H9 (cell line): ENCODE measurements around the gene KANK4. TPM values are rescaled to one million over a fixed set of nuclear protein-coding genes. Genes with fewer than 3 reads are reported as not detected.

Source experiments
- DNase-seq: peaks from one replicate; pipeline ENCODE4 v3.0.0-alpha.2; 2017
- H2AFZ ChIP-seq: one replicate; pipeline ENCODE4 v1.6.1; 2013; ENCODE audit warnings: mild to moderate bottlenecking, low read length, control low read depth, moderate library complexity
- H2AK5ac ChIP-seq: 2 replicates; pipeline ENCODE4 v1.6.1; 2013; ENCODE audit warnings: low read length, control low read depth, mixed read lengths; ENCODE audit not compliant: insufficient read length
- H2BK120ac ChIP-seq: one replicate; pipeline ENCODE4 v1.6.1; 2013; ENCODE audit warnings: low read depth, mild to moderate bottlenecking, low read length, control low read depth, inconsistent platforms; ENCODE audit not compliant: poor library complexity, severe bottlenecking
- H2BK12ac ChIP-seq: 2 replicates; pipeline ENCODE4 v1.6.1; 2013; ENCODE audit warnings: low read length, control low read depth, mixed read lengths, low read depth; ENCODE audit not compliant: insufficient read length
- H2BK15ac ChIP-seq: 2 replicates; pipeline ENCODE4 v1.6.1; 2013; ENCODE audit warnings: low read depth, low read length, control low read depth
- H2BK20ac ChIP-seq: one replicate; pipeline ENCODE4 v1.6.1; 2013; ENCODE audit warnings: low read depth, mild to moderate bottlenecking, low read length, control low read depth, inconsistent platforms; ENCODE audit not compliant: poor library complexity, severe bottlenecking
- H2BK5ac ChIP-seq: 2 replicates; pipeline ENCODE4 v1.6.1; 2013; ENCODE audit warnings: low read length, control low read depth, mixed read lengths; ENCODE audit not compliant: insufficient read length
- H3K14ac ChIP-seq: 2 replicates; pipeline ENCODE4 v1.6.1; 2013; ENCODE audit warnings: low read length, control low read depth; ENCODE audit not compliant: insufficient read depth
- H3K18ac ChIP-seq: 2 replicates; pipeline ENCODE4 v1.6.1; 2013; ENCODE audit warnings: low read depth, mild to moderate bottlenecking, mixed read lengths, low read length, control low read depth; ENCODE audit not compliant: insufficient read length
- H3K23ac ChIP-seq: 2 replicates; pipeline ENCODE4 v1.6.1; 2013; ENCODE audit warnings: low read length, control low read depth, mixed read lengths, low read depth; ENCODE audit not compliant: insufficient read length
- H3K23me2 ChIP-seq: 2 replicates; pipeline ENCODE4 v1.6.1; 2013; ENCODE audit warnings: low read depth, mild to moderate bottlenecking, mixed read lengths, low read length, control low read depth; ENCODE audit not compliant: insufficient read length, poor library complexity, severe bottlenecking
- H3K27ac ChIP-seq: 2 replicates; pipeline ENCODE4 v1.5.1; 2013; ENCODE audit warnings: low read length, control low read depth, mixed read lengths, low read depth; ENCODE audit not compliant: insufficient read length
- H3K27me3 ChIP-seq: 2 replicates; pipeline ENCODE4 v1.6.1; 2013; ENCODE audit warnings: low read length, control low read depth, inconsistent platforms; ENCODE audit not compliant: insufficient read depth
- H3K4ac ChIP-seq: 2 replicates; pipeline ENCODE4 v1.6.1; 2013; ENCODE audit warnings: low read depth, mild to moderate bottlenecking, control low read depth, inconsistent platforms, low read length, moderate library complexity
- H3K4me1 ChIP-seq: 2 replicates; pipeline ENCODE4 v1.6.1; 2013; ENCODE audit warnings: low read length, control low read depth, inconsistent platforms; ENCODE audit not compliant: insufficient read depth
- H3K4me2 ChIP-seq: 2 replicates; pipeline ENCODE4 v1.6.1; 2013; ENCODE audit warnings: low read length, control low read depth, mixed read lengths; ENCODE audit not compliant: insufficient read length, insufficient read depth
- H3K56ac ChIP-seq: 2 replicates; pipeline ENCODE4 v1.6.1; 2013; ENCODE audit warnings: low read depth, mild to moderate bottlenecking, mixed read lengths, low read length, control low read depth; ENCODE audit not compliant: insufficient read length
- H3K79me1 ChIP-seq: 2 replicates; pipeline ENCODE4 v1.6.1; 2013; ENCODE audit warnings: low read depth, mild to moderate bottlenecking, moderate library complexity, low read length, control low read depth, inconsistent platforms; ENCODE audit not compliant: insufficient read depth, poor library complexity, severe bottlenecking
- H3K79me2 ChIP-seq: 2 replicates; pipeline ENCODE4 v1.6.1; 2013; ENCODE audit warnings: low read length, control low read depth, inconsistent platforms; ENCODE audit not compliant: insufficient read depth
- H3K9ac ChIP-seq: 2 replicates; pipeline ENCODE4 v1.6.1; 2013; ENCODE audit warnings: low read length, control low read depth, mixed read lengths; ENCODE audit not compliant: insufficient read length; ENCODE audit errors: extremely low read depth
- H3K9me3 ChIP-seq: one replicate; pipeline ENCODE4 v1.6.1; 2013; ENCODE audit warnings: low read depth, low read length, inconsistent platforms; ENCODE audit not compliant: control insufficient read depth
- H3T11ph ChIP-seq: one replicate; pipeline ENCODE4 v1.6.1; 2013; ENCODE audit warnings: mild to moderate bottlenecking, low read length, control low read depth, inconsistent platforms
- H4K20me1 ChIP-seq: one replicate; pipeline ENCODE4 v1.6.1; 2013; ENCODE audit not compliant: control insufficient read depth, insufficient read length, insufficient read depth
- H4K5ac ChIP-seq: 2 replicates; pipeline ENCODE4 v1.6.1; 2013; ENCODE audit warnings: low read depth, mild to moderate bottlenecking, mixed read lengths, low read length, control low read depth; ENCODE audit not compliant: insufficient read length
- H4K8ac ChIP-seq: replicated peaks from 2 replicates; pipeline ENCODE4 v1.6.1; 2013; ENCODE audit warnings: low read length, control low read depth, mixed read lengths, low read depth; ENCODE audit not compliant: insufficient read length
- H4K91ac ChIP-seq: 2 replicates; pipeline ENCODE4 v1.6.1; 2013; ENCODE audit warnings: low read depth, mild to moderate bottlenecking, moderate library complexity, mixed read lengths, low read length, control low read depth; ENCODE audit not compliant: insufficient read length
- H3K27ac Mint-ChIP-seq, 3 experiments: 2 replicates in 2 of 3; 3 replicates in 1 of 3; pipeline ENCODE4 v1.8.0; 2020 to 2021; ENCODE audit warnings: mixed read lengths in 3 of 3, mild to moderate bottlenecking in 1 of 3, moderate library complexity in 1 of 3
- H3K27me3 Mint-ChIP-seq: 2 replicates; pipeline ENCODE4 v1.8.0; 2021; ENCODE audit warnings: low read depth, mild to moderate bottlenecking, moderate library complexity, mixed read lengths
- H3K36me3 Mint-ChIP-seq, 3 experiments: 2 replicates in 2 of 3; 3 replicates in 1 of 3; pipeline ENCODE4 v1.8.0; 2020 to 2021; ENCODE audit warnings: low read depth in 3 of 3, mixed read lengths in 3 of 3; ENCODE audit not compliant: insufficient read depth in 1 of 3
- H3K4me1 Mint-ChIP-seq, 2 experiments: 2 replicates each; pipeline ENCODE4 v1.8.0; 2020; ENCODE audit warnings: mixed read lengths in 2 of 2
- H3K4me3 Mint-ChIP-seq, 2 experiments: 2 replicates in 1 of 2; 3 replicates in 1 of 2; pipeline ENCODE4 v1.8.0; 2020 to 2021; ENCODE audit warnings: mild to moderate bottlenecking in 2 of 2, mixed read lengths in 2 of 2, moderate library complexity in 1 of 2
- H3K9me3 Mint-ChIP-seq, 2 experiments: 2 replicates in 1 of 2; 3 replicates in 1 of 2; pipeline ENCODE4 v1.8.0; 2020; ENCODE audit warnings: mild to moderate bottlenecking in 2 of 2, mixed read lengths in 2 of 2, moderate library complexity in 1 of 2
- CTCF ChIP-seq: fragments of 200-600 bp; sonication (generic); conservative IDR thresholded peaks from 3 replicates; pipeline ENCODE4 v1.8.0; 2021; ENCODE audit warnings: antibody characterized with exemption, mild to moderate bottlenecking
- WGBS: extraction: QIAGEN DNeasy Blood & Tissue Kit; methylation state at CpG from one replicate; pipeline ENCODE4 v1.1.7; 2013; ENCODE audit warnings: missing lambda C conversion rate, low lambda C conversion rate, mixed read lengths; ENCODE audit not compliant: insufficient read length; ENCODE audit errors: extremely low coverage; 5-methylcytosine and 5-hydroxymethylcytosine counted together
- total RNA-seq: library from RNA; stranded (reverse); gene quantifications from 2 replicates; pipeline ENCODE4 v1.2.1, GENCODE V29; 2021

The KANK4 gene
- total RNA-seq, 1 experiment from 2014 or later, result 0.15 TPM

GRCh38 chr1:62280960-62281465 is 38.2 kb downstream of the KANK4 start:
- peaks cover 34 to 49% of the 10 kb centered on the region in 2 experiments for H3K4me1 Mint-ChIP-seq
- H3K79me2 ChIP-seq, result no peaks in the 10 kb centered on the region
- no peak for TF ChIP-seq CTCF
- no peak overlapping the region for H3K27ac Mint-ChIP-seq
- H3K4me3 Mint-ChIP-seq, result no peak overlapping the region; a peak in 1 of 5 replicates
- H3K4me2 ChIP-seq, result no peak overlapping the region
- no peak overlapping the region for H2AFZ ChIP-seq
- H4K20me1 ChIP-seq, result no peaks in the 10 kb centered on the region
- no peak overlapping the region for H2BK12ac ChIP-seq
- H3T11ph ChIP-seq, result no peak overlapping the region
- peaks cover 6% of the 10 kb centered on the region in 2 experiments for H3K9me3 Mint-ChIP-seq
- peaks cover 66% of the 10 kb centered on the region for H3K27me3 Mint-ChIP-seq
- H3K36me3 Mint-ChIP-seq, result 0 out of 7 replicates have a peak, but pooled peaks cover 0 to 1% (median 0%) of the 10 kb centered on the region in 3 experiments
- H3K23ac ChIP-seq, result no peak overlapping the region
- H4K8ac ChIP-seq, result no peak overlapping the region
- no peak overlapping the region for H3K14ac ChIP-seq
- no peak overlapping the region for H3K56ac ChIP-seq
- peaks cover 12% of the 10 kb centered on the region; the same call in 1 of the 2 replicates for H3K27me3 ChIP-seq
- H3K23me2 ChIP-seq, result no peaks in the 10 kb centered on the region
- no peak overlapping the region for H3K18ac ChIP-seq
- no peak overlapping the region for H3K4ac ChIP-seq
- no peaks in the 10 kb centered on the region for H3K79me1 ChIP-seq
- no peak overlapping the region for H4K91ac ChIP-seq
- no peak overlapping the region for H4K5ac ChIP-seq
- H2BK120ac ChIP-seq, result no peak overlapping the region
- H2BK15ac ChIP-seq, result no peak overlapping the region
- H3K4me1 ChIP-seq, result peaks cover 7% of the 10 kb centered on the region; the same call in 1 of the 2 replicates
- no peak overlapping the region for H2AK5ac ChIP-seq
- H2BK5ac ChIP-seq, result no peak overlapping the region
- H3K9ac ChIP-seq, result no peak overlapping the region
- H3K27ac ChIP-seq, result no peak overlapping the region
- no peak overlapping the region for H2BK20ac ChIP-seq
- no peak for DNase-seq
- H3K9me3 ChIP-seq, result no peaks in the 10 kb centered on the region
- no CpG with 5 or more reads among the region's 2 CpGs for WGBS
